Testis (tissue), 2 donors: ENCODE measurements around the gene TCP11.

Experiments used
- CTCF ChIP-seq, 3 experiments: fragments of 450-650 bp in 2 of 3; fragments of 200-600 bp in 1 of 3; sonication (generic) in 1 of 3; IDR thresholded peaks; one replicate each; pipeline ENCODE4 v1.5.1; 2016 to 2019; ENCODE audit warnings: antibody characterized with exemption in 3 of 3, mild to moderate bottlenecking in 2 of 3, moderate library complexity in 1 of 3
- POLR2A ChIP-seq: fragments of 450-650 bp; IDR thresholded peaks from one replicate; pipeline ENCODE4 v1.6.1; 2017; ENCODE audit warnings: antibody characterized with exemption, mild to moderate bottlenecking, moderate library complexity

GRCh38 chr6:35181933-35182612 lies 40.9 kb upstream of the TCP11 start:
- TF ChIP-seq CTCF (IDR thresholded peaks at IDR 0.05), result no peak
- no peak for TF ChIP-seq POLR2A
